NOMO-1 (cell line): ENCODE measurements around the gene FRY.
"Not testable (repeated sequence)": the region's sequence is repeated elsewhere in the genome, so short reads cannot be mapped to it uniquely, and the experiment has no call there.

Experiments used
- DNase-seq, 2 experiments: peaks; one replicate each; lab custom pipeline; 2025; ENCODE audit not compliant: unreplicated experiment in 2 of 2; lab: John Stamatoyannopoulos, UW

FRY gene

DNA sequence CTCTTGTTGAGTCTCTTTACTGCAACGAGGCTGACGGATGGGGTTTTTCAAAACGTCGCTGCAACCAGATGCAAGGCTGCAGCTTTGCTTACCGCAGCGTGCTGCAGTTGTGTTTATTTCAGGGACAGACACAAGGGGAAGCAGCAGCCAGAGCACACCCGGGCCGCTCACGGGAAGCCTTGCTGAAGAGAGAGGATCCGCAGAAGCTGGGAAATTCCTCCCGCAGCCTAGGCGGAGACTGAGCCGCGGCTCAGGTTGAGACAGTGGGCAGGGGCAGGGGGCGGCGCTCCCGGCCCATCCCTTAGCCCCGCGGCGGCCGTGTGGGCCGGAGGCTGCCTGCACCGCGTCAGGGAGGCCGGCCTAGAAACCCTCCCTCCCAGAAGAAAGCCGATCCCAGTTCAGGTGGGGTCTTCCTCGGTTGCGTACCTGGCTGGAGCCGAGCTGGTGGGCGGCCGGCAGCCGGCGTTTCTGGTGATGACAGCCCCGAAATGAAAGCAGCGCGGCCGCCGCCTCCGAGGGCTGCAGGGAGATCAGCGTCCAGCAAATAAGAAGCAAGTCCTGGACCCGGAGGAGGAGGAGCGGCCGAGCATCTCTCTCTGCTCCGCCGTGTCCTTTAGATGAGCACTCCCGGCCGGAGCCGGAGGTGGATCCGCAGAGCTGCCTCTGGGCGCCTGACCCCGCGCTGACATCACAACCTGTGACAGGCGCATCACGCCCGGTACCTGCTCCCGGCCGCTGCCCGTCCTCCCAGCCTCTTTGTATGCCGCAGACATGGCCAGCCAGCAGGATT lies at the start of gene FRY:
FRY (plus strand) TSS at position 750 of the 790 bp plus-strand sequence; CDS start at position 772, 22 bp downstream.
- peak; percentile 86 to 93 for DNase-seq

- no peak for DNase-seq
Measured at GRCh38 chr13:31982124-31982523, 49.5 kb upstream of the FRY start.

GRCh38 chr13:31982540-31982939 lies 49.0 kb upstream of the FRY start:
- peak; percentile 56 to 90 for DNase-seq

DNA sequence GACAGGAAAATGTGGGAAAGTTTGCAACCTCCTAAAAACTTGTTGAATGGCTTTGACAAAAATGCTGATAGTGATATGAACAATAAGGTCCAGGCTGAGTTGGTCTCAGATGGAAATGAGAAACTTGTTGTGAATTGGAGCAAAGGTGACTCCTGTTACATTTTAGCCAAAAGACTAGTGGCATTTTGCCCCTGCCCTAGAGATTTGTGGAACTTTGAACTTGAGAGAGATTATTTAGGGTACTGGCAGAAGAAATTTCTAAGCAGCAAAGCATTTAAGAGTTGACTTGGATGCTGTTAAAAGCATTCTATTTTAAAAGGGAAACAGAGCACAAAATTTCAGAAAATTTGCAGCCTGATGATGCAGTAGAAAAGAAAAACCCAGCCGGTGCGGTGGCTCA lies 47.9 kb upstream of the FRY start:
- DNase-seq = not testable (repeated sequence)

DNA sequence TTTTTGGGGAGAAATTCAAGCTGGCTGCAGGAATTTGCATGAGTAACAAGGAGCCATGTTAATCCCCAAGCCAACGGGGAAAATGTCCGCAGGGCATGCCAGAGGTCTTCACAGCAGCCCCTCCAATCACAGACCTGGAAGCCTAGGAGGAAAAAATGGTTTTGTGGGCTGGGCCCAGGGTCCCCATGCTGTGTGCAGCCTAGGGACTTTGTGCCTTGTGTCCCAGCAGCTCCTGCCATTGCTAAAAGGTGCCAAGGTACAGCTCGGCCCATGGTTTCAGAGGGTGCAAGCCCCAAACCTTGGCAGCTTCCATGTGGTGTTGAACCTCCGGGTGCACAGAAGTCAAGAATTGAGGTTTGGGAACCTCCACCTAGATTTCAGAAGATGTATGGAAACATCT lies 47.2 kb upstream of the FRY start:
- DNase-seq = not testable (repeated sequence)

DNA sequence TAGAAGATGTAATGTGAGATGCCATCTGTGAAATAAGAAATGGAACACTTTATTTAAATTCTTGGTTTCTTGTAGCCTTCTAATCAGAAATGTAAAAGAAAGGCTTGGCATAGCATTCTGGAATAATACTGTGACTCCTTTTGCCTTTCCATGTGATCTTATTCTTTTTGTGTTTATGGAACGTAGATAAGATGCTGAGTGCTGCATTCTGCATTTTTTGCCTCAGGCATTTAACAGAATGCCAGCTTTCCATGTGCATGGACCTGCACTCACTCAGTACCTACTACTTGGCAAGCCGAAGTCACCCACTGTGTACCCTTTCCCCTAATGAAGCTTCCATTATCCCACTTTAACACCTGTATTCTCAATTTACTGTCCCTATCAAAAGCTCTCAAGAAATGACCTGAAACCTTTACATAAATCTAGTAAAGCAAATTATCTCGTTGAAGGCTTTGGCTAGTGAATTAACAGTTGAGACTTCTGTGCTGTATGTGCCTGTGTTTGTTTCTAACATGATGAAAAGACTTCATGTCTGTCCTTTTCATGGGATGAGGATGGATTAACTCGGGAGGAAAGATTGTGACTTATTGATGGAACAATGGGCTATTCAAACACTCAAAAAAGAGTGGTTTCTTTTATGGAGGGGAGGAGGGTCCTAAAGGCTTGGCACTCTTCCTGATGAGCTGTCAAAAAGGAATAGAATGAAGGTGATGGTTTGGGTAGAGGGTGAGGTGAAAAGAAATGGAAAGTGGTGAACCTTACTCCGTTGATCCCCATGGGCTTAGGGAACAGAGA lies 44.7 kb upstream of the FRY start:
- no peak for DNase-seq

DNA sequence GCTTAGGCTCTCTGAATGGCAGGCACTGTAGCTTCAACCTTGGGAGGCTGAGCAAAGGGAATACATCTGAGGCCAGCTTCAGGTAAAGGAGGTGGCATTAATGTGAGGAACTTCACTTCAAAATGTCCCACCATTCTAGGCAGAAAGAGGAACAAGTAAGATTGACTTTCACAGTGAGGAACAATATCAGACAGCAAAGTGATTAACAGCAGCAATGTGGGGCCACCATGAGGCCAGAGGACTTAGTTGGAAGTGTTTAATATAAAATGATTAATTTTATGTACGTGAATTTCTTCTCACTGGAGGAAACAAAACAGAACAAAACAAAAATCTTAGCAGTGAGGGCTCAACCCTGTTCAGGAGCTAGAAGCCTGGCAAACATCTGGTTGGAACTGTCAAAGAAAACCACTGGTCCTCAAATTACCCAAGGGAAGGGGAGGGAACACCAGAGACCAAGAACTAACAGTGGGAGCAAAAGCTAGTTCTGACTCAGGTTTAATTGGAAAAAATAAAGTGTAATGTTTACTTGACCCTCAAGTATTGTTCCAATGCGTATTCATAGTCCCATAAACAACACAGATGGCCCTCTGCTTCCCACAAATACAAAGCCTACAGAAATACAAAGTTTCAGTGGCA lies 43.9 kb upstream of the FRY start:
- peak; percentile 72 to 95 for DNase-seq

DNA sequence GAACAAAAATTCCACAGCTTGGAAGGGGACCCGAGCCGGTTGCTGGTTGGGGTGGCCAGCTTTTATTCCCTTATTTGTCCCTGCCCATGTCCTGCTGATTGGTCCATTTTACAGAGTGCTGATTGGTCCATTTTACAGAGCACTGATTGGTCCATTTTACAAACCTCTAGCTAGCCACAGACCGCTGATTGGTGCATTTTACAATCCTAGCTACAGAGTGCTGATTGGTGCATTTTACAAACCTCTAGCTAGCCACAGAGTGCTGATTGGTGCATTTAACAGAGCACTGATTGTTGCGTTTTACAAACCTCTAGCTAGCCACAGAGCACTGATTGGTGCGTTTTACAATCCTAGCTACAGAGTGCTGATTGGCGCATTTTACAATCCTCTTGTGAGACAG lies 37.2 kb upstream of the FRY start:
- DNase-seq = not testable (repeated sequence)

DNA sequence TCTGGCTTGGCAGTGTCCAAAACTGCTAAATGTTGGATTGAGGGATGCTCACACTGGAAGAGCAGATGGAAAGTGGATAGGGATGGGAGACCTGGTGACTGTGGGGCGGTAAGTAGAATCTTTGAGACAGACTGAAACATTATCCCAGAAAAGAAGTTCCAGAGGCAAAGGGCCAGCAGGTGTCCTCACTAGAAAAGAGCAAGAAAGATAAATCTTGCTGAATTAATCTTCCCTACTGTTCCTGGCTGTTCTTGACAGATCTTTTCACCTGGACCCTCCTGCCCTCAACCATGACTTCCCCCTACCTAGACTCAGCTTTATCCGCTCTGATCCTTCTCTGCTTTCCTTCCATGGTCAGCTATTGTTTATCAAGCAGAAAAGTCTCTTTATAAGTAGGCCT lies 35.0 kb upstream of the FRY start:
- DNase-seq = no peak

DNA sequence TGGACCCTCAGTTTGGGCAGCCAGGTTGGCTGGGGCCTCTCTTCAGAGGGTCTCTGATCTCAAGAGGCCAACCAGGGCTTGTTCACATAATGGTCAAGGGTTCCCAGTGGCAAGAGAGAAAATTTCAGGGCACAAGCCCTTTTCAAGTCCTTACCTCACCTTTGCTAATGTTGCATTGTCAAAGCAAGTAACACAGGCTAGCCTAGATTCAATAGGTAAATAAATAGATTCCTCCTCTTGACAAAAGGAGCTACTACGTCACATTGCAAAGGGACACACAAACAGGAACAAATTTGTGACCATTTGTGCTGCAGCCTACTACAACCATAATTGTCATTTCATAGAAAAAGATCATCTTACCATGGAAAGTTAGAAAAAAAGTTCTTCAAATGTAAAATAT lies 33.9 kb upstream of the FRY start:
- no peak for DNase-seq

DNA sequence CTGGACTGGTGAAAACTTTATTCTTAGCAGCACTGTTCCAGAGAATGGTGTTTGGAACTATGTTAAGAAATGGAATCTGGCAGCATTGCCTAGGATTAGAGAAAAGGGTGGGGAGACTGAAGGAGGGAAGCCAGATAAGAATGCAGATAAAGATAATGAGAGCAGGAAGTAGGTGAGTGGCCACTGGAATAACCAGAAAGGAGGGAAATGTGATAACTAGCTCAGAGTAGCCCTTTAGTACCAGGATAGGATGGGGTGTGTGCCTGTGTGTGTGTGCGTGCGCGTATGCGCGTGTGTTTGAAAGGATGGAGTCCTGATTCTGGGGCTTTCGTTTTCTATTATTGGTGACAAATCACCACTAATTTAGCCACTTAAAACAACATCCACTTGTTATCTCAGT lies 33.4 kb upstream of the FRY start:
- no peak for DNase-seq

DNA sequence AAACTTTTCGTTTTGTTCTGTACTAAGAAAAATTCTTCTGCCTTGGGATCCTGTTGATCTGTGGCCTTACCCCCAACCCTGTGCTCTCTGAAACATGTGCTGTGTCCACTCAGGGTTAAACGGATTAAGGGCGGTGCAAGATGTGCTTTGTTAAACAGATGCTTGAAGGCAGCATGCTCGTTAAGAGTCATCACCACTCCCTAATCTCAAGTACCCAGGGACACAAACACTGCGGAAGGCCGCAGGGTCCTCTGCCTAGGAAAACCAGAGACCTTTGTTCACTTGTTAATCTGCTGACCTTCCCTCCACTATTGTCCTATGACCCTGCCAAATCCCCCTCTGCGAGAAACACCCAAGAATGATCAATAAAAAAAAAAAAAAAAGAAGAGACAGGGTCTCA lies 30.8 kb upstream of the FRY start:
- DNase-seq = not testable (repeated sequence)

- DNase-seq = peak; percentile 64 to 93
Measured at GRCh38 chr13:32001154-32001768, 30.3 kb upstream of the FRY start.

DNA sequence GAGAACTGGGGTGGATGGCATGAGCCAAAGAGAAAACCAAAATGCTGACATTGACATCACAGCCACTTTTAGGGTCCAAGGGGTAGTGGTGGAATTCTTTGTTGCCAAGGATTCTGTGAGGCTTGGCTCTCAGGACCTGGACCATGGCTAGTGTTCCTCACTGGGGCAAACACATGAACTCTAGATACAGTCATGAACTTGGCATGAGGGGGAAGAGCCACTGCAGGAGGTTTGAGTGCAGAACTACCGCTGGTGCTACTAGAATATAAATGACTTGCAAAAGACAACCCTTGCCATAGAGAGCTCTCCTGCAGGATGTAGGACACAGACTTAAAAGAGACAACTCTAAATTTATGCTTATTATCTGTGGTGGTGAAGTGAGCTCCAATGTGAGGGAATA lies 29.8 kb upstream of the FRY start:
- no peak for DNase-seq

DNA sequence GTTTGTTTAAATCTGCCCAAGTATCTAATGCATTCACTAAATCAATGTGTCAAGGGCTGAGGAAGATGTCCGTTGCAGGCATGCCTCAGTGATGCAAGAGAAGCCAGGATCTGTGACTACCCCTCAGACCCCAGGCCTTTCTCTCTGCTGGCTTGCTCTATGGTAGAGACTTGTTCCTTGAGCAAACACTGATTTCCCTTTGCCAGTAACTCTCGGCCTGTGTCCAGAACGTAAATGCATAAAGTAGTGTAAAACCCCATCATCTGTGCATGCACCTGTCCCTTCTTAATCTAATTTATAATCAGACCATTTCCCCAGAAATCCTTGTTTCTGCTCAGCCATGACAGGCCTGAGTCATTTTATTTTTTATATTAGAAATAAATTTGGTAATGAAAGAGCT lies 28.7 kb upstream of the FRY start:
- DNase-seq = no peak

DNA sequence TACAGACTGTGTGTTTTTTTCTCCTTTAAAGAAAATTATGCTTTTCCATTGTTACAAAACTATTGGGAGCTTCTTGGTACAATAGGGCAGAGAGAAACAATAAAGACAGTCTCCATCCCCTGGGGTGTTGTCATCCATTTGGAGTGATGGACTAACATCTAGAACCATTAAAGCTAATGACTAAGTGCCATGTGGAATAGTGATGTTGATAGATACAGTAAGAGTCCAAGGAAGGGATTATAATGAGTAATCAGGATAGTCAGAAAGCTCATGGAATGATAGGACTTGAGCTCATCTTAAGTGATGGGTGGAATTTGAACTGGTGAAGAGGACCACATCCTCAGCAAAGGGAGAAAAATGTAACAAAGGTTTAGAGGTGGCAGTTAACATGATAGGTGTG lies 24.1 kb upstream of the FRY start:
- no peak for DNase-seq

- DNase-seq = peak in 1 of 2 experiments; percentile 23
Measured at GRCh38 chr13:32008518-32009175, 22.9 kb upstream of the FRY start.

GRCh38 chr13:32009362-32009761 lies 22.2 kb upstream of the FRY start:
- no peak for DNase-seq

DNA sequence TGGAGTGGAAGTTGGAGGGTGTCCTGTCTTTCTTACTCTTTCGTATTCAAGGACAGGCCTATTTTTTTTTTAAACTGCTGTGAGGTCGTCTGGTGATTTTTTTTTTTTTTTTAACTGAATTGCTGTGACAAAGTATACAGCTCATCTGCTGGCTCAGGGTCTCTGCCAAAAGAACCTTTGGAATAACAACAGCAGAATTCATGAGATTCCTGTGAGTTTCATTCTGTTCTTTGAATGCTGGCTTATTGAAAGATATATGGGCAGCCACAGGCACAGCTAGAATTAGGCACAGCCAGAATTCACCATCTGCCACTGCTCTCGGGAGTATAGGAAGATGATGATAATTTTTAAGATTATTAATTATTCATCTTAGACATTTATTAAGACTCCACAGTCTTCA lies 21.4 kb upstream of the FRY start:
- no peak for DNase-seq

DNA sequence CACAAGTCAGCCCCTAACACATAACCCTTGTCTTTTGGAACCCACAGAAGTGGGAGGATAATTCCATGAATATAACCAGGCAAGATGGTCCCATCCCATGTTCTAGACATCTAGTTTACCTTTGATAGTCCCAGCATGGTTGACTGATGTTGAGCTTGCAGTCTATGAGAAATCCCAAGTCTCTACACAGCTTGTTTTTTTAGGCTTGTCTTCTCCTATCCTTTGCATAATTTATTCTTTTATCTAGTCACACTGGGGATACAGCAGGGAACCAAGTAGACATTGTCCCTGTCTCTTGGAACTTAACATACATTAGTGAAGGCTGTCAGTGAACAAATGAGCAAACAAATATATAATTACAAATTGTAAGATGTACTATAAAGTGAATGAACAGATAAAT lies 19.6 kb upstream of the FRY start:
- no peak for DNase-seq

- DNase-seq = no peak
Measured at GRCh38 chr13:32013181-32013580, 18.4 kb upstream of the FRY start.
